ENCODE results near the gene TAS2R14.

DNA sequence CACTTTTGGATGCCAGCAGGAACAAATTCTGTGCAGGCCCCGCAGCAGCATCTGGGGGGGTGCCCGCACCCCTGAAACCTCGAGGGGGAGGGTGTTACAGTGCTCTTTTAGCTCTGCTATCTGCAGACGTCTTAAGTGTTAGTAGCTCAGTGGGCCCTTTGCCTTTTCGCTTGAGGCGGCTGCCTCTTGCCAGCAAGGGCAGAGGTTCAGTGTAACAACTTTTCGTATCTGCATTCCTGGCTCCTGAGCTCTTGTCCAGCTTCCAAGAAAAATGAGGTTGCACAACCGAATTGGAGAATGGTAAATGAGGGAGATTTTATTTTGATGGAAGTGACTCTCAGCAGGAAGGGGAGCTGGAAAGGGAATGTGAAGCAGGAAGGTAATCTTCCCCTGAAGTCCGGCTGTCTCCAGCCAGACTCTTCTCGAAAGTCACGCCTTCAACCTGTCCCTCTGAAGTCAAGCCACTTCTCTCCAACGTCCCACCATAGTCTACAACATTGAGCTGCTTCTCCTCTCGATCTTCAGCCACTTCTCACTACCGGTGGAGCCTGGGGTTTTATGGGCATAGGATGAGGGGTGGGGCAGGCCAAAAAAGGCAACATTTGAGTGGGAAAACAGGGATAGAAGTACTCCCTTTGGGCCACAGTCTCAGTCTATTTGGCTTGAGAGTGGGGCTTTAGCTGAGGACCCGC lies 29.8 kb upstream of the TAS2R14 start:
- TF ChIP-seq, protein P1, sequence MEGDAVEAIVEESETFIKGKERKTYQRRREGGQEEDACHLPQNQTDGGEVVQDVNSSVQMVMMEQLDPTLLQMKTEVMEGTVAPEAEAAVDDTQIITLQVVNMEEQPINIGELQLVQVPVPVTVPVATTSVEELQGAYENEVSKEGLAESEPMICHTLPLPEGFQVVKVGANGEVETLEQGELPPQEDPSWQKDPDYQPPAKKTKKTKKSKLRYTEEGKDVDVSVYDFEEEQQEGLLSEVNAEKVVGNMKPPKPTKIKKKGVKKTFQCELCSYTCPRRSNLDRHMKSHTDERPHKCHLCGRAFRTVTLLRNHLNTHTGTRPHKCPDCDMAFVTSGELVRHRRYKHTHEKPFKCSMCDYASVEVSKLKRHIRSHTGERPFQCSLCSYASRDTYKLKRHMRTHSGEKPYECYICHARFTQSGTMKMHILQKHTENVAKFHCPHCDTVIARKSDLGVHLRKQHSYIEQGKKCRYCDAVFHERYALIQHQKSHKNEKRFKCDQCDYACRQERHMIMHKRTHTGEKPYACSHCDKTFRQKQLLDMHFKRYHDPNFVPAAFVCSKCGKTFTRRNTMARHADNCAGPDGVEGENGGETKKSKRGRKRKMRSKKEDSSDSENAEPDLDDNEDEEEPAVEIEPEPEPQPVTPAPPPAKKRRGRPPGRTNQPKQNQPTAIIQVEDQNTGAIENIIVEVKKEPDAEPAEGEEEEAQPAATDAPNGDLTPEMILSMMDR (IDR thresholded peaks at IDR 0.05) = no peak
- TF ChIP-seq, protein P2, sequence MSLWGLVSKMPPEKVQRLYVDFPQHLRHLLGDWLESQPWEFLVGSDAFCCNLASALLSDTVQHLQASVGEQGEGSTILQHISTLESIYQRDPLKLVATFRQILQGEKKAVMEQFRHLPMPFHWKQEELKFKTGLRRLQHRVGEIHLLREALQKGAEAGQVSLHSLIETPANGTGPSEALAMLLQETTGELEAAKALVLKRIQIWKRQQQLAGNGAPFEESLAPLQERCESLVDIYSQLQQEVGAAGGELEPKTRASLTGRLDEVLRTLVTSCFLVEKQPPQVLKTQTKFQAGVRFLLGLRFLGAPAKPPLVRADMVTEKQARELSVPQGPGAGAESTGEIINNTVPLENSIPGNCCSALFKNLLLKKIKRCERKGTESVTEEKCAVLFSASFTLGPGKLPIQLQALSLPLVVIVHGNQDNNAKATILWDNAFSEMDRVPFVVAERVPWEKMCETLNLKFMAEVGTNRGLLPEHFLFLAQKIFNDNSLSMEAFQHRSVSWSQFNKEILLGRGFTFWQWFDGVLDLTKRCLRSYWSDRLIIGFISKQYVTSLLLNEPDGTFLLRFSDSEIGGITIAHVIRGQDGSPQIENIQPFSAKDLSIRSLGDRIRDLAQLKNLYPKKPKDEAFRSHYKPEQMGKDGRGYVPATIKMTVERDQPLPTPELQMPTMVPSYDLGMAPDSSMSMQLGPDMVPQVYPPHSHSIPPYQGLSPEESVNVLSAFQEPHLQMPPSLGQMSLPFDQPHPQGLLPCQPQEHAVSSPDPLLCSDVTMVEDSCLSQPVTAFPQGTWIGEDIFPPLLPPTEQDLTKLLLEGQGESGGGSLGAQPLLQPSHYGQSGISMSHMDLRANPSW (CRISPR knock-in tag; conservative IDR thresholded peaks at IDR 0.05; ENCODE audit: low read depth) = no peak
- TF ChIP-seq CREB1 (CRISPR knock-in tag; IDR thresholded peaks at IDR 0.05) = no peak
- TF ChIP-seq, protein P3, sequence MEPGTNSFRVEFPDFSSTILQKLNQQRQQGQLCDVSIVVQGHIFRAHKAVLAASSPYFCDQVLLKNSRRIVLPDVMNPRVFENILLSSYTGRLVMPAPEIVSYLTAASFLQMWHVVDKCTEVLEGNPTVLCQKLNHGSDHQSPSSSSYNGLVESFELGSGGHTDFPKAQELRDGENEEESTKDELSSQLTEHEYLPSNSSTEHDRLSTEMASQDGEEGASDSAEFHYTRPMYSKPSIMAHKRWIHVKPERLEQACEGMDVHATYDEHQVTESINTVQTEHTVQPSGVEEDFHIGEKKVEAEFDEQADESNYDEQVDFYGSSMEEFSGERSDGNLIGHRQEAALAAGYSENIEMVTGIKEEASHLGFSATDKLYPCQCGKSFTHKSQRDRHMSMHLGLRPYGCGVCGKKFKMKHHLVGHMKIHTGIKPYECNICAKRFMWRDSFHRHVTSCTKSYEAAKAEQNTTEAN (CRISPR knock-in tag; IDR thresholded peaks at IDR 0.05) = no peak
- TF ChIP-seq ZNF232 (CRISPR knock-in tag; IDR thresholded peaks at IDR 0.05) = no peak
- TF ChIP-seq, protein P4, sequence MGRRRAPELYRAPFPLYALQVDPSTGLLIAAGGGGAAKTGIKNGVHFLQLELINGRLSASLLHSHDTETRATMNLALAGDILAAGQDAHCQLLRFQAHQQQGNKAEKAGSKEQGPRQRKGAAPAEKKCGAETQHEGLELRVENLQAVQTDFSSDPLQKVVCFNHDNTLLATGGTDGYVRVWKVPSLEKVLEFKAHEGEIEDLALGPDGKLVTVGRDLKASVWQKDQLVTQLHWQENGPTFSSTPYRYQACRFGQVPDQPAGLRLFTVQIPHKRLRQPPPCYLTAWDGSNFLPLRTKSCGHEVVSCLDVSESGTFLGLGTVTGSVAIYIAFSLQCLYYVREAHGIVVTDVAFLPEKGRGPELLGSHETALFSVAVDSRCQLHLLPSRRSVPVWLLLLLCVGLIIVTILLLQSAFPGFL (CRISPR knock-in tag; IDR thresholded peaks at IDR 0.05; ENCODE audit: borderline replicate concordance) = no peak
- TF ChIP-seq, protein P5, sequence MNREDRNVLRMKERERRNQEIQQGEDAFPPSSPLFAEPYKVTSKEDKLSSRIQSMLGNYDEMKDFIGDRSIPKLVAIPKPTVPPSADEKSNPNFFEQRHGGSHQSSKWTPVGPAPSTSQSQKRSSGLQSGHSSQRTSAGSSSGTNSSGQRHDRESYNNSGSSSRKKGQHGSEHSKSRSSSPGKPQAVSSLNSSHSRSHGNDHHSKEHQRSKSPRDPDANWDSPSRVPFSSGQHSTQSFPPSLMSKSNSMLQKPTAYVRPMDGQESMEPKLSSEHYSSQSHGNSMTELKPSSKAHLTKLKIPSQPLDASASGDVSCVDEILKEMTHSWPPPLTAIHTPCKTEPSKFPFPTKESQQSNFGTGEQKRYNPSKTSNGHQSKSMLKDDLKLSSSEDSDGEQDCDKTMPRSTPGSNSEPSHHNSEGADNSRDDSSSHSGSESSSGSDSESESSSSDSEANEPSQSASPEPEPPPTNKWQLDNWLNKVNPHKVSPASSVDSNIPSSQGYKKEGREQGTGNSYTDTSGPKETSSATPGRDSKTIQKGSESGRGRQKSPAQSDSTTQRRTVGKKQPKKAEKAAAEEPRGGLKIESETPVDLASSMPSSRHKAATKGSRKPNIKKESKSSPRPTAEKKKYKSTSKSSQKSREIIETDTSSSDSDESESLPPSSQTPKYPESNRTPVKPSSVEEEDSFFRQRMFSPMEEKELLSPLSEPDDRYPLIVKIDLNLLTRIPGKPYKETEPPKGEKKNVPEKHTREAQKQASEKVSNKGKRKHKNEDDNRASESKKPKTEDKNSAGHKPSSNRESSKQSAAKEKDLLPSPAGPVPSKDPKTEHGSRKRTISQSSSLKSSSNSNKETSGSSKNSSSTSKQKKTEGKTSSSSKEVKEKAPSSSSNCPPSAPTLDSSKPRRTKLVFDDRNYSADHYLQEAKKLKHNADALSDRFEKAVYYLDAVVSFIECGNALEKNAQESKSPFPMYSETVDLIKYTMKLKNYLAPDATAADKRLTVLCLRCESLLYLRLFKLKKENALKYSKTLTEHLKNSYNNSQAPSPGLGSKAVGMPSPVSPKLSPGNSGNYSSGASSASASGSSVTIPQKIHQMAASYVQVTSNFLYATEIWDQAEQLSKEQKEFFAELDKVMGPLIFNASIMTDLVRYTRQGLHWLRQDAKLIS (CRISPR knock-in tag; IDR thresholded peaks at IDR 0.05; ENCODE audit: borderline replicate concordance) = no peak
- TF ChIP-seq, protein P6, sequence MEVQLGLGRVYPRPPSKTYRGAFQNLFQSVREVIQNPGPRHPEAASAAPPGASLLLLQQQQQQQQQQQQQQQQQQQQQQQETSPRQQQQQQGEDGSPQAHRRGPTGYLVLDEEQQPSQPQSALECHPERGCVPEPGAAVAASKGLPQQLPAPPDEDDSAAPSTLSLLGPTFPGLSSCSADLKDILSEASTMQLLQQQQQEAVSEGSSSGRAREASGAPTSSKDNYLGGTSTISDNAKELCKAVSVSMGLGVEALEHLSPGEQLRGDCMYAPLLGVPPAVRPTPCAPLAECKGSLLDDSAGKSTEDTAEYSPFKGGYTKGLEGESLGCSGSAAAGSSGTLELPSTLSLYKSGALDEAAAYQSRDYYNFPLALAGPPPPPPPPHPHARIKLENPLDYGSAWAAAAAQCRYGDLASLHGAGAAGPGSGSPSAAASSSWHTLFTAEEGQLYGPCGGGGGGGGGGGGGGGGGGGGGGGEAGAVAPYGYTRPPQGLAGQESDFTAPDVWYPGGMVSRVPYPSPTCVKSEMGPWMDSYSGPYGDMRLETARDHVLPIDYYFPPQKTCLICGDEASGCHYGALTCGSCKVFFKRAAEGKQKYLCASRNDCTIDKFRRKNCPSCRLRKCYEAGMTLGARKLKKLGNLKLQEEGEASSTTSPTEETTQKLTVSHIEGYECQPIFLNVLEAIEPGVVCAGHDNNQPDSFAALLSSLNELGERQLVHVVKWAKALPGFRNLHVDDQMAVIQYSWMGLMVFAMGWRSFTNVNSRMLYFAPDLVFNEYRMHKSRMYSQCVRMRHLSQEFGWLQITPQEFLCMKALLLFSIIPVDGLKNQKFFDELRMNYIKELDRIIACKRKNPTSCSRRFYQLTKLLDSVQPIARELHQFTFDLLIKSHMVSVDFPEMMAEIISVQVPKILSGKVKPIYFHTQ (CRISPR knock-in tag; IDR thresholded peaks at IDR 0.05) = no peak
- no peak for TF ChIP-seq TCF7 (CRISPR knock-in tag; IDR thresholded peaks at IDR 0.05; ENCODE audit: low read depth)
- no peak for TF ChIP-seq ESRRA (CRISPR knock-in tag; IDR thresholded peaks at IDR 0.05; ENCODE audit: borderline replicate concordance)
- TF ChIP-seq NR2C2 (CRISPR knock-in tag; IDR thresholded peaks at IDR 0.05) = no peak
- TF ChIP-seq, protein P7, sequence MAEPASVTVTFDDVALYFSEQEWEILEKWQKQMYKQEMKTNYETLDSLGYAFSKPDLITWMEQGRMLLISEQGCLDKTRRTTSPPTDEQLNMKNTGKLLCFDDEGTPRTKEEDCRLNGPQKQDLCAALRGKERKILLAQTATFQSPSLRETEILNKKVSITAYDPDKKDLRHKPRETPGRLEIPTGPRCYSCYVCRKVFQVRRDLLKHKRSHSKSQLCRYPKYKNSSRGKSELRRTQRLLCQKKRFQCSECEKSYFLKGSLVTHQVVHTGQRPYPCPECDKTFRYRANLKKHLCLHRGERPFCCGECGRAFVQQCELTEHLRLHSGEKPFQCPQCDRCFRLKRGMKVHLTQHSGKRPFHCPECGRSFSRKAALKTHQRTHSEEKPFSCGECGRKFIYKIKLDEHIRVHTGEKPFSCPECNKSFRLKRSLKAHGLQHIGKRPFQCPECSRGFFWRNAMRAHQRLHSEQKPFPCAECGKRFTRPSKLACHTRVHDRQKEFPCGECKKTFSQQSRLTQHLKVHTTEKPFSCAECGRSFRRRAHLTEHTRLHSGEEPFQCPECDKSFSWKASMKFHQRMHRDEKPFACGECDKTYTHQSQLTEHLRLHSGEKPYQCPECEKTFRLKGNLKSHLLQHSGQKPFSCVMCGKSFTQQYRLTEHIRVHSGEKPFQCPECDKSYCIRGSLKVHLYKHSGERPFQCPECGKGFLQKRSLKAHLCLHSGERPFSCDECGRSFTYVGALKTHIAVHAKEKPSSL (CRISPR knock-in tag; conservative IDR thresholded peaks at IDR 0.05) = no peak
- TF ChIP-seq, protein P8, sequence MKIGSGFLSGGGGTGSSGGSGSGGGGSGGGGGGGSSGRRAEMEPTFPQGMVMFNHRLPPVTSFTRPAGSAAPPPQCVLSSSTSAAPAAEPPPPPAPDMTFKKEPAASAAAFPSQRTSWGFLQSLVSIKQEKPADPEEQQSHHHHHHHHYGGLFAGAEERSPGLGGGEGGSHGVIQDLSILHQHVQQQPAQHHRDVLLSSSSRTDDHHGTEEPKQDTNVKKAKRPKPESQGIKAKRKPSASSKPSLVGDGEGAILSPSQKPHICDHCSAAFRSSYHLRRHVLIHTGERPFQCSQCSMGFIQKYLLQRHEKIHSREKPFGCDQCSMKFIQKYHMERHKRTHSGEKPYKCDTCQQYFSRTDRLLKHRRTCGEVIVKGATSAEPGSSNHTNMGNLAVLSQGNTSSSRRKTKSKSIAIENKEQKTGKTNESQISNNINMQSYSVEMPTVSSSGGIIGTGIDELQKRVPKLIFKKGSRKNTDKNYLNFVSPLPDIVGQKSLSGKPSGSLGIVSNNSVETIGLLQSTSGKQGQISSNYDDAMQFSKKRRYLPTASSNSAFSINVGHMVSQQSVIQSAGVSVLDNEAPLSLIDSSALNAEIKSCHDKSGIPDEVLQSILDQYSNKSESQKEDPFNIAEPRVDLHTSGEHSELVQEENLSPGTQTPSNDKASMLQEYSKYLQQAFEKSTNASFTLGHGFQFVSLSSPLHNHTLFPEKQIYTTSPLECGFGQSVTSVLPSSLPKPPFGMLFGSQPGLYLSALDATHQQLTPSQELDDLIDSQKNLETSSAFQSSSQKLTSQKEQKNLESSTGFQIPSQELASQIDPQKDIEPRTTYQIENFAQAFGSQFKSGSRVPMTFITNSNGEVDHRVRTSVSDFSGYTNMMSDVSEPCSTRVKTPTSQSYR (CRISPR knock-in tag; IDR thresholded peaks at IDR 0.05) = no peak

Measured in WTC11 (cell line).